ENCODE data around the gene ADRA2C.

DNA sequence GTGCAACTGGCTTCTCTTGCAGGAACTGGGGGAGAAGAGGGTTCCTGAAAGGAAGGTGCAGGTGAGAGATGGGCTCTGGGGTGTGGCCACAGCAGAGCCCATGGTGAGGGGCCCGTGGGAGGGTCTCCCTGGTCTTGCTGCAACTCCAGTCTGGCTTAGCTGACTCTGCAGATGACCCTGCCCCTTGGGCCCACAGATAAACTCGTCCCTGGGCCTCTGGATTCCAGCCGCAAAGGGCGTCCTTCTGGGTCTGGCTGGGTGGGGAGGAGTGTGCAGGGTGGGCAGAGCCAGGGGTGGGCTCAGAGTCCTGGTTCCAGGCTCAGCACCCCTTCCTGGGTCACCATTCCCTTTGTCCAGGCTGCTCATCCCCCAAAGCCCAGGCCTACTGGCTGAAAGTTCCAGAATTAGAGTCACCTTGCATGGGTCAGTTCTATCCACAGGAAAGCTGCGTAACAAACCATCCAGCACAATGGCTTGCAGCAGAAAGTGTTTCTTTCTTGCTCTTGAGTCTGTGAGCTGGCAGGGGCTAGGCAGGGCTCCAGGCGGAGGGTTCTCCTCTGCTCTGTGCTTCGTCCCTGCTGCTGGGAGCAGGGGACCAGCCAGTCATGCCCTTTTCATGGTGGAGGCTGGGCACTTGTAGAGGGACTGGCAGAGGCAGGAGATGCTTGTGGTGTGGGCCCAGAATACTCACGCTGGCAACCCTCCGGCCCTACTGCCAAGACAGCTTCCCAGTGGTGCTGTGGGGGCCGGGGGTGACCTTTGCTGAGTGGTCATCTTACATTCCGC is 43.5 kb upstream of the ADRA2C start:
- TF ChIP-seq, protein P1, sequence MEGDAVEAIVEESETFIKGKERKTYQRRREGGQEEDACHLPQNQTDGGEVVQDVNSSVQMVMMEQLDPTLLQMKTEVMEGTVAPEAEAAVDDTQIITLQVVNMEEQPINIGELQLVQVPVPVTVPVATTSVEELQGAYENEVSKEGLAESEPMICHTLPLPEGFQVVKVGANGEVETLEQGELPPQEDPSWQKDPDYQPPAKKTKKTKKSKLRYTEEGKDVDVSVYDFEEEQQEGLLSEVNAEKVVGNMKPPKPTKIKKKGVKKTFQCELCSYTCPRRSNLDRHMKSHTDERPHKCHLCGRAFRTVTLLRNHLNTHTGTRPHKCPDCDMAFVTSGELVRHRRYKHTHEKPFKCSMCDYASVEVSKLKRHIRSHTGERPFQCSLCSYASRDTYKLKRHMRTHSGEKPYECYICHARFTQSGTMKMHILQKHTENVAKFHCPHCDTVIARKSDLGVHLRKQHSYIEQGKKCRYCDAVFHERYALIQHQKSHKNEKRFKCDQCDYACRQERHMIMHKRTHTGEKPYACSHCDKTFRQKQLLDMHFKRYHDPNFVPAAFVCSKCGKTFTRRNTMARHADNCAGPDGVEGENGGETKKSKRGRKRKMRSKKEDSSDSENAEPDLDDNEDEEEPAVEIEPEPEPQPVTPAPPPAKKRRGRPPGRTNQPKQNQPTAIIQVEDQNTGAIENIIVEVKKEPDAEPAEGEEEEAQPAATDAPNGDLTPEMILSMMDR (IDR thresholded peaks at IDR 0.05), result no peak
- TF ChIP-seq POLR2A (IDR thresholded peaks at IDR 0.05), result no peak
